Measurements from ENCODE around the gene ELOVL1.

ELOVL1 gene

GRCh38 chr1:43340559-43340958 lies 27.3 kb downstream of the ELOVL1 start:
- DNase-seq (ENCODE audit: low read depth): no peak
- H3K4me3 ChIP-seq (ENCODE audit: low read length): no peak overlapping the region
- no peak for TF ChIP-seq CTCF (conservative IDR thresholded peaks at IDR 0.05; ENCODE audit: low read depth, low read length)

- TF ChIP-seq CTCF (conservative IDR thresholded peaks at IDR 0.05; ENCODE audit: low read depth, low read length): no peak
- DNase-seq (ENCODE audit: low read depth): no peak
- no peak overlapping the region for H3K4me3 ChIP-seq (ENCODE audit: low read length)
These were observed 28.1 kb downstream of the ELOVL1 start for GRCh38 chr1:43339584-43340232.

GRCh38 chr1:43338001-43338400 lies 29.8 kb downstream of the ELOVL1 start:
- no peak for TF ChIP-seq CTCF (conservative IDR thresholded peaks at IDR 0.05; ENCODE audit: low read depth, low read length)
- no peak for DNase-seq (ENCODE audit: low read depth)
- no peak overlapping the region for H3K4me3 ChIP-seq (ENCODE audit: low read length)

GRCh38 chr1:43337588-43337987 lies 30.2 kb downstream of the ELOVL1 start, which contains the start of gene MPL:
Gene MPL (plus strand): TSS chr1:43337818. CDS start chr1:43337849, 31 bp downstream.
- DNase-seq (ENCODE audit: low read depth): no peak
- TF ChIP-seq CTCF (conservative IDR thresholded peaks at IDR 0.05; ENCODE audit: low read depth, low read length): no peak
- no peak within 1 kb of the TSS for H3K4me3 ChIP-seq (ENCODE audit: low read length)

- no peak for TF ChIP-seq CTCF (conservative IDR thresholded peaks at IDR 0.05; ENCODE audit: low read depth, low read length)
- no peak overlapping the region for H3K4me3 ChIP-seq (ENCODE audit: low read length)
- no peak for DNase-seq (ENCODE audit: low read depth)
These were observed 33.2 kb downstream of the ELOVL1 start for GRCh38 chr1:43334453-43335205.

GRCh38 chr1:43331688-43332087 lies 36.1 kb downstream of the ELOVL1 start:
- TF ChIP-seq CTCF (conservative IDR thresholded peaks at IDR 0.05; ENCODE audit: low read depth, low read length): no peak
- no peak for DNase-seq (ENCODE audit: low read depth)
- H3K4me3 ChIP-seq (ENCODE audit: low read length): no peak overlapping the region

Measured in retinal pigment epithelial cell (primary cell).